GM10248 (cell line): ENCODE measurements around the gene SDCBP2.

Source experiments
- CTCF ChIA-PET: fragments of 300-600 bp; sonication (Branson Sonifier 250); formaldehyde crosslinking; extraction: SDS; loops from one replicate; lab custom pipeline; 2021; ENCODE audit warnings: antibody characterized with exemption; lab: Yijun Ruan, JAX
- POLR2A ChIA-PET: fragments of 350-650 bp; sonication (Branson Sonifier 250); formaldehyde crosslinking; extraction: SDS; loops from one replicate; lab custom pipeline; 2020; ENCODE audit warnings: antibody characterized with exemption; lab: Yijun Ruan, JAX
- DNase-seq: peaks from one replicate; pipeline ENCODE4 v3.0.0; 2012; ENCODE audit errors: extremely low spot score
- CTCF ChIP-seq: IDR thresholded peaks from 2 replicates; pipeline ENCODE4 v1.5.1; 2012; ENCODE audit warnings: mild to moderate bottlenecking, low read depth; ENCODE audit errors: extremely low read depth, missing control alignments, control extremely low read depth

Gene SDCBP2

GRCh38 chr20:1282966-1283365 is 46.0 kb downstream of the SDCBP2 start:
- POLR2A ChIA-PET: no interaction called here
- TF ChIP-seq CTCF: no peak
- CTCF ChIA-PET: interaction anchor here (1.4 to 1.8 kb wide), 3 partner anchors 9 to 10 kb away, joined by 3 to 6 read pairs (median 4); no protein-coding TSS in a partner anchor
- DNase-seq: no peak

- POLR2A ChIA-PET: no interaction called here
- CTCF ChIA-PET: interaction anchor here (1.0 to 1.8 kb wide), 4 partner anchors 9 to 18 kb away, joined by 3 to 4 read pairs (median 3); no protein-coding TSS in a partner anchor
- TF ChIP-seq CTCF: no peak
- no peak for DNase-seq
Observed at GRCh38 chr20:1281279-1282057, 47.5 kb downstream of the SDCBP2 start.

GRCh38 chr20:1280195-1281102 is 48.5 kb downstream of the SDCBP2 start:
- ChIA-PET POLR2A (no interaction called here), CTCF (interaction anchor here (1.1 to 1.2 kb wide), 2 partner anchors 8 to 13 kb away, joined by 3 read pairs; no protein-coding TSS in a partner anchor)
- DNase-seq: no peak
- no peak for TF ChIP-seq CTCF

GRCh38 chr20:1278993-1279392 is 49.9 kb downstream of the SDCBP2 start:
- POLR2A ChIA-PET: no interaction called here
- CTCF ChIA-PET: no interaction called here
- DNase-seq: no peak

GRCh38 chr20:1277529-1278322 is 51.2 kb downstream of the SDCBP2 start:
- POLR2A ChIA-PET: no interaction called here
- no peak for DNase-seq
- TF ChIP-seq CTCF: no peak
- CTCF ChIA-PET: no interaction called here

More at GRCh38 chr20:1278993-1279392, 49.9 kb downstream of the SDCBP2 start:
- no peak for TF ChIP-seq CTCF
